SHP77 treated with DMSO at 0.1 percent for 48 hours (cell line): ENCODE measurements around the gene HIVEP1.

Source experiments
- DNase-seq: peaks from one replicate; lab custom pipeline; 2025; lab: John Stamatoyannopoulos, UW

Gene HIVEP1

DNA sequence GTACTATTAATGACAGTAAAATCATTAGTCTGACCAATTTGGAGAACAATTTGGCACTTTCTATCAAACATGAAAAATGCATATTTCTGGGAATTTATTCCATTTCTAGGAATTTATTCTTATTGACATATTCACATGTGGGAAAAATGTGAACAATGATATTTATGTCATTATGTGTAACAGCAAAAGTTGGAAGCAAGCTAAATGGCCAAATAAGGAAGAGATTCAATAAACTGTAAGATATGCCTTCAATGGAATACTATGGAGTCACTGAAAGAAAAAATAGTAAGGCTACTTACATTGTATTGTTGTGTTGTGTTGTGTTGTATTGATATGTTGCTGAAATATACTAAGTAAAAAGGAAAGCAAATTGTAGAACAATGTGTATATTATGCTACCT, 177.5 kb downstream of the HIVEP1 start:
- DNase-seq = no peak

DNA sequence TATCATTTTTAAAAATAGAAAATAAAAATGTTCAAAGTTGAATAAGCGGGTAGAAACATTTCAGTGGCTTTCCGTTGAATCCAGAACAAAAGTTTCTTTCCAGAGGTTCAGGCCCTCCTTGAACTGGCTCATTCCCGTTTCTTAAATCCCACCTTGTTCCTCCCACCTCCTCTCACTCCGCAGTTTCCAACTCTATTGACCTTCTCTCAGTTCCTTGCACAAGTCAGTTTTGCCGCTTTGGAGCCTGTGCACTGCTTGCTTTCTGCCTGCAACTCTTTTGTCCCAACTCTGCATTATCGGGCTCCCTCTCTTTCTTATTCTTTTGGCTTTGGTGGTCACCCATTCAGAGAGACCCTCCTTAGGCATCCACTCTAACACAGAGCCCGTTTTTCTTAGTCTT, 178.1 kb downstream of the HIVEP1 start:
- no peak for DNase-seq

DNA sequence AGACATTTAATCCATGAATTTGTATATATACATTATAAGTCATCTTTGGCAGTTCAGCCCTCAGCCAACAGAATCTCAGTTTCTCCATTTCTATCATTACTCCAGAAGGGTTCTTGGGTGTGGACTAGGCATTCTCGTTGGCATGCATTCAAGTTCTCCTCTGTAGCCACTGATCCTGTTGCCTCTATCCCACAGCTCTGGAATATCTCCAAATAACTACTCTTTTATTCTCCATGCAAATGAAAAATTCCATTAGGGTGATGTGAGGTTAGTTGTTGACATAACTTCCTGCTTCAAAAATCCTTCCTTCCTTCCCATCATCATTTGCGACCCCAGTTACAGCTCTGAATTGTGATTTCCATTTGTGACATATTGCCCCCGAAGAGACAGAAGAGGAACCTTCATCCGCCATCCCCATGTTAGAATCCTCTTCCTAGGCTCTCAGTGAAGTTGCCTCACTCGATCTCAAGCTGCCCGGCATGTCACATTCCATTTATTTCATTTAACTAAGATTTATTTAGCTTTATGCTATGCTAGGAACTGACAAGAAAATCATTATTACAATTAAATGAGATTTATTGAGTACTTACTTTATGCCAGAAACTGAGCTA, 184.3 kb downstream of the HIVEP1 start:
- DNase-seq = no peak

DNA sequence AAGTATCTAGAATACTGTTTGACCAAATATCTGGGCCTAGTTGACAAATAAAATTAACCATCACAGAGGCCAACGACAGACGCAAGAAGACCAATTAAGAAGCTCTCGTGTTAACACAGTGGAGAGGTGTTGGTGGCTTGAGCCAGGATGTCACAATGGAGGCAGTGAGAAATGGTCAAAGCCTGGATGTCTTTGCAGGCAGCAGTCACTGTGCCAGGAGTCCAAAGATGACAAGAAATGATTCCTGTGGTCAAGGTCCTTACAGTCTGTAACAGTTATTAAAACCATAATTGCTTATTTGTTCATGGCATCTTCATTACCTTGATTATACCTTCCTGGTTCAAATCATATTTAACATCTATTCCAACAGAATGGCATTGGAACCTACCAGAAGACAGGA, 186.7 kb downstream of the HIVEP1 start:
- DNase-seq = no peak

DNA sequence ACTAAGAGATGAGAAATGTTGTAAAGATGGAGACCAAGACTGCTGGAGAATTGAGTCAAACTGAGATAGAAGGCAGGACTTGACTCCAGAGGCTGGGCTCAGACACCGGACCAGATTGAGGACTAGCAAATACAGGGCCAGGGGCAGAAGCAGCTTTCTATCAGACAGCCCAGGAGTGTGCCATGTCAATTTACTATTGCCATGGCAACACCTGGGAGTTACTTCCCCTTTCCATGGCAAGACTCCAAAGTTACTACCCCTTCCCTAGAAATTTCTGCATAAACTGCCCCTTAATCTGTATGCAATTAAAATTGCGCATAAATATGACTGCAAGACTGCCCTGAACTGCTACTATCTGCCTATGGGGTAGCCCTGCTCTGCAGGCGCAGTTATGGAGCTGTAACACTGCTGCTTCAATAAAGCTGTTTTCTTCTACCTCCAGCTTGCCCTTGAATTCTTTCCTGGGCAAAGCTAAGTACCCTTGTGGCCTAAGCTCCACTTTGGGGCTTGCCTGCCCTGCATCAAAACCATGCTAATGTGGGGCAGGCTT, 188.0 kb downstream of the HIVEP1 start:
- no peak for DNase-seq

DNA sequence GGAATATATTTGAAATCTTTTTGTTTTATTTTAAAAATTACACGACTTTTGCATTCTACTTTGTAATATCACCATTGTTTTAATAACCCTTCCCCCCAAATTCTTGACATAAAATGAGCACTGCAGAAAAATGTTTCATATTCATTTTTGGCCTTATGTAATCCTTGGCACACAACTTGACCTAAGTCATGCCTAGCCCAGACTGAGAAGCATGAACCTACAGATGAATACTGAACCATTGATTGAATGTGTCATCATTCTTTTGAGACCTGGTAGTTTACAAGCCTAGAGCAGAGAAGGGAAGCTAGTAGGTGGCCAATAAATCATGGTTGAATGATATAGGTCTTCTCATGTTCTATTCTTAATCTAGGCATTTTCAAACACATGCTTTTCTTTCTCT, 188.6 kb downstream of the HIVEP1 start:
- DNase-seq = no peak

DNA sequence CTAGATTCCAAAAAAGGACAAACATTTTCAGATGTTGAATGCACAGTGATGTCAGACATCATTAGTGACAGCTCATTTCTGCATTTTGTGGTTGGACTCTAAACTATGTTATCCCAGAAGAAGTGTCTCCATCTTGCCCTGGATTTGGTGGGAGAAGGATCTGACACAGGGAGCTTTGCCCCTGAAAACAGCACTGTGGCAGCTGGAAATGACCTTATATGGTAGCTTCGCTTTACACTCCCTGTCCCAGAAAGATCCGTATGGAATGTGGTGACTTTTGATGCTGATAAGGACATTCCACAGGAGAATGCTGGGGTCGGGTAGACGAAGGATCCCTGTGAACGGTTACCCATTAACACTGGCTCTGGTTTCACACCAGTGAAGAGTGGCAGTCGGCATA, 190.9 kb downstream of the HIVEP1 start:
- DNase-seq = no peak

DNA sequence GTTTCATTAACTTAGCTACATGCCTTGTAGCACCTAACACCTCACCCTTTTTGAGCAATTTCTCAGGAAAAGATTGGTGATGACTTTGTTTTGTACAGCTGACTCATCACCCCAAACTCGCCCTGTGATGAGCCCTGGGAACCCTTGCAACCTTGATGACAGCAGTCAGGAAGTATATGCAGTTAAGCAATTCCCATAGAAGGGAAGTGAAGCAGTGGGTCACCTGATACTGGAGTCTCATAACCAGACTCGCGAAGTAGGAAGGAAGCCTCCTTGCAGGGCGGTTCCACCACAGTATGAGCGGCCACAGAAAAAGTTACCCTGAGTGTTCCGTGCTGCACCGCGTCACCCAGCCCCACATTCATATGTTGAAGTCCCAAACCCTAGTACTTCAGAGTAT, 196.1 kb downstream of the HIVEP1 start:
- no peak for DNase-seq

DNA sequence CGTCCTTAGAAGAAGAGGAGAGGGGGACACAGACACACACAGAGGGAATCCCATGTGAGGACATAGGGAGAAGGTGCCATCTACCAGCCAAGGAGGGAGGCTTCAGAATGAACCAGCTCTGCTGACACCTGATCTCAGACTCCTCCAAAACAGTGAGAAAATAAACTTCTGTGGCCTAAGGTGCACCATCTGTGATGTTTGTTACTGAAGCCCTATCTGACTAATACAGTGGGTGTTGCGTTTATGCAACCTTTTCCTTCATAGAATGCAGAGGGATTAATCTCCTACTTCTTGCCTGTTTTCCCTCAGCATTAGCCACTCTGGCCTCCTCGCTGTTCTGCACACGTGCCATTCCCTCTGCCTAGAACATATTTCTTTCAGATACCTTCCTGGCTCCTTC, 196.6 kb downstream of the HIVEP1 start:
- DNase-seq = no peak
